Natural killer cell (primary cell): ENCODE measurements around the gene FIGNL1. TPM values are rescaled to one million over a fixed set of nuclear protein-coding genes. Genes with fewer than 3 reads are reported as not detected.

Experiments used
- ATAC-seq, 3 donors: fragments of 150-1000 bp in 2 of 3; fragments of 200-7000 bp in 1 of 3; cut with Tn5 transposase; 1 replicate in 1 of 3; 2 replicates in 2 of 3; pipeline ENCODE4 v1.10.0; 2021; ENCODE audit warnings: mild to moderate bottlenecking in 2 of 3, moderate library complexity in 2 of 3
- DNase-seq, 2 donors: peaks; one replicate each; pipeline versions ENCODE4 v3.0.0 to v3.0.0-alpha.2; 2013 to 2021; ENCODE audit warnings: mixed read lengths in 1 of 2
- H3K27ac ChIP-seq: one replicate; pipeline ENCODE4 v1.5.1; 2013; ENCODE audit warnings: mild to moderate bottlenecking, low read length
- H3K27me3 ChIP-seq: one replicate; pipeline ENCODE4 v1.6.1; 2013; ENCODE audit warnings: low read length; ENCODE audit not compliant: control insufficient read depth, insufficient read depth
- H3K36me3 ChIP-seq: one replicate; pipeline ENCODE4 v1.6.1; 2013; ENCODE audit warnings: low read length; ENCODE audit not compliant: control insufficient read depth, insufficient read depth
- H3K4me1 ChIP-seq: one replicate; pipeline ENCODE4 v1.6.1; 2013; ENCODE audit warnings: low read length; ENCODE audit not compliant: control insufficient read depth, insufficient read depth
- H3K4me3 ChIP-seq: one replicate; pipeline ENCODE4 v1.5.1; 2013; ENCODE audit warnings: low read length
- H3K9me3 ChIP-seq: one replicate; pipeline ENCODE4 v1.6.1; 2013; ENCODE audit warnings: low read length; ENCODE audit not compliant: control insufficient read depth, insufficient read depth
- H3K27ac Mint-ChIP-seq, 2 donors: one replicate each; pipeline ENCODE4 v1.8.0; 2022; ENCODE audit warnings: mild to moderate bottlenecking in 2 of 2, mixed read lengths in 2 of 2, moderate library complexity in 1 of 2
- H3K27me3 Mint-ChIP-seq, 2 donors: one replicate each; pipeline ENCODE4 v1.8.0; 2022; ENCODE audit warnings: low read depth in 2 of 2, mixed read lengths in 2 of 2
- H3K36me3 Mint-ChIP-seq: one replicate; pipeline ENCODE4 v1.8.0; 2022; ENCODE audit warnings: mixed read lengths
- H3K4me1 Mint-ChIP-seq, 2 donors: one replicate each; pipeline ENCODE4 v1.8.0; 2022; ENCODE audit warnings: mixed read lengths in 2 of 2
- H3K4me3 Mint-ChIP-seq: one replicate; pipeline ENCODE4 v1.8.0; 2022; ENCODE audit warnings: mild to moderate bottlenecking, moderate library complexity, mixed read lengths
- H3K9me3 Mint-ChIP-seq, 2 donors: one replicate each; pipeline ENCODE4 v1.8.0; 2022; ENCODE audit warnings: mixed read lengths in 2 of 2
- WGBS: methylation state at CpG from one replicate; pipeline ENCODE4 v1.1.7; 2013; ENCODE audit warnings: missing lambda C conversion rate; ENCODE audit not compliant: insufficient coverage; 5-methylcytosine and 5-hydroxymethylcytosine counted together
- intact Hi-C: fragments of 100-400 bp; cut with micrococcal nuclease; formaldehyde crosslinking; loops from one replicate; pipeline ENCODE4 v1.14.2; 2022
- total RNA-seq, 4 donors: library from RNA; stranded (reverse); fragments of 120-200 nt in 1 of 4; gene quantifications; one replicate each; pipeline versions ENCODE4 v1.2.3 to v1.2.4, GENCODE V29; 2013 to 2022
- TF ChIP-seq, protein P1 (sequence below): fragments of 200-600 bp; IDR thresholded peaks from one replicate; pipeline ENCODE4 v1.8.0; 2022; ENCODE audit warnings: antibody characterized with exemption

FIGNL1 gene
- total RNA-seq, 3 donors from 2014 or later (not counting 1 experiment from before 2014, with no cell fraction given), result 5.5 to 12.6 (median 7.6) TPM

DNA sequence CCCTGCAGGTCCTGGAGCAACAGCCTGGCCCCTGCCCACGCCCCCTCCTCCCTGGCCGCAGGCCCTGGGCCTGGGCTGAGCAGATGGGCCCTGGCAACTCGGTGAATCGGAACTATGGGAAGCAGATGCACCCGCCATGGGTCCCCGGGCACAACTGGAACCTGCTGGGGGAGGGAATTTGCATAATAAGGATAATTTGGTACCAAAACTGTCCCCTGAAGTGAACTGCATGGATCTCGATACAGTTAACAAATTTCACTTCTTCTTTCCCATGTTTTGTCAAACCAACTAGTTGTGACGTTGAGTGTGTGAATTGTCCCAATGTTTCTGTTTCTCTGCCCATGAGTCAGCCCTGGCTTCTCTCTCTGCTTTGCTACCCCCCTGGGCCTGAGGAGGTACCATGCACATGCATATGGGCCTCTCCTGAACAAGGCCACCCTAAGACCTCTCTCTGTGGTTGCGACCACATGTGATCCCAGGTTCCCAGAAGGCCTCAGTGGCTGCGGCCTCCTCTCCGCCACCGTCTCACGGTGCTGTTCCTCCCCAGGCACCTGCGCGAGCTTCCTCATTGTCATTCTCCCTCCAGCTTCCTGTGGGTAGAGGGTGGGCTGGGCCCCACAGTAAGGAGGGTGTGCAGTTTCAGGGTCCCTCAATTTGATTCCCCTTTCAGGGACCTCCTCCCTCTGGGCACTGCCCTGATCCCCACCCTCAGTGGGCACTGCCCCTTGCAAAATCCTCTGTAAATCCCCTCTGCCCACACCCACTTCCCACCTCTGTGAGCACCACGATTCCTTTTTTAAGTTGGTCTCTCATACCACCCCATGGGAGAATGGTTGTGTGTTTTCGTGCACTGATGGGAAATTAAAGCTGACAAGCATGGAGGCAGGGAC, 40.0 kb downstream of the FIGNL1 start:
- Histone ChIP-seq H3K27ac (peak overlapping the region; percentile 60), H3K9me3 (no peaks in the 10 kb centered on the region), H3K4me1 (peaks cover 67% of the 10 kb centered on the region), H3K36me3 (peaks cover 4% of the 10 kb centered on the region), H3K27me3 (no peaks in the 10 kb centered on the region), H3K4me3 (no peak overlapping the region)
- H3K4me3 Mint-ChIP-seq, result no peak overlapping the region
- intact Hi-C loops, result no loop called here
- 37% methylated on average over 15 of the region's 17 CpGs for WGBS
- peak overlapping the region; percentile 72 to 91 for H3K27ac Mint-ChIP-seq
- ATAC-seq (peak in 2 of 3 donors; percentile 36 to 50), DNase-seq (no peak)
- peaks cover 48 to 67% of the 10 kb centered on the region in 2 donors for H3K4me1 Mint-ChIP-seq
- no peaks in the 10 kb centered on the region for H3K36me3 Mint-ChIP-seq
- no peaks in the 10 kb centered on the region for H3K27me3 Mint-ChIP-seq
- TF ChIP-seq, protein P1, sequence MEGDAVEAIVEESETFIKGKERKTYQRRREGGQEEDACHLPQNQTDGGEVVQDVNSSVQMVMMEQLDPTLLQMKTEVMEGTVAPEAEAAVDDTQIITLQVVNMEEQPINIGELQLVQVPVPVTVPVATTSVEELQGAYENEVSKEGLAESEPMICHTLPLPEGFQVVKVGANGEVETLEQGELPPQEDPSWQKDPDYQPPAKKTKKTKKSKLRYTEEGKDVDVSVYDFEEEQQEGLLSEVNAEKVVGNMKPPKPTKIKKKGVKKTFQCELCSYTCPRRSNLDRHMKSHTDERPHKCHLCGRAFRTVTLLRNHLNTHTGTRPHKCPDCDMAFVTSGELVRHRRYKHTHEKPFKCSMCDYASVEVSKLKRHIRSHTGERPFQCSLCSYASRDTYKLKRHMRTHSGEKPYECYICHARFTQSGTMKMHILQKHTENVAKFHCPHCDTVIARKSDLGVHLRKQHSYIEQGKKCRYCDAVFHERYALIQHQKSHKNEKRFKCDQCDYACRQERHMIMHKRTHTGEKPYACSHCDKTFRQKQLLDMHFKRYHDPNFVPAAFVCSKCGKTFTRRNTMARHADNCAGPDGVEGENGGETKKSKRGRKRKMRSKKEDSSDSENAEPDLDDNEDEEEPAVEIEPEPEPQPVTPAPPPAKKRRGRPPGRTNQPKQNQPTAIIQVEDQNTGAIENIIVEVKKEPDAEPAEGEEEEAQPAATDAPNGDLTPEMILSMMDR, result no peak
- H3K9me3 Mint-ChIP-seq, result no peaks in the 10 kb centered on the region

DNA sequence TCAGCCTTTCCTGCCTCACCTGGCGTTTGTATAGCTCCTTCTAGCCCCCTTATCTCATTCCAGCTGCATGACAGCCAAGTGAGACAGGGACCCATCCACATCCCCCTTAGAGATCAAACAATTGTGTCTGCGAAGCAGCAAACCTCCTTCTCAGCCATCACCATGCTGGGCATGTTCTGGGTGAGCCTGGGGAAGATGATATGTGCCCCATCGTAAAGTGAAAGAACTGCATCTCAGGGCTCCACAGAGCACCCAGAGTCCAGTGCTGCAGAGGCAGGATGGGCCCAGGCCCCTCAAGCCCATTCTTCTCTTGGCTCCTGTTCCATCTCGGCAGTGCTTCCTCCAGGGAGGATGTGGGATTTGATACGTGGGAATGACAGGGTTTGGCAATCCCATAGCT, 43.2 kb downstream of the FIGNL1 start:
- no peak overlapping the region for H3K4me3 Mint-ChIP-seq
- peak overlapping the region; percentile 16 for H3K27ac ChIP-seq

DNA sequence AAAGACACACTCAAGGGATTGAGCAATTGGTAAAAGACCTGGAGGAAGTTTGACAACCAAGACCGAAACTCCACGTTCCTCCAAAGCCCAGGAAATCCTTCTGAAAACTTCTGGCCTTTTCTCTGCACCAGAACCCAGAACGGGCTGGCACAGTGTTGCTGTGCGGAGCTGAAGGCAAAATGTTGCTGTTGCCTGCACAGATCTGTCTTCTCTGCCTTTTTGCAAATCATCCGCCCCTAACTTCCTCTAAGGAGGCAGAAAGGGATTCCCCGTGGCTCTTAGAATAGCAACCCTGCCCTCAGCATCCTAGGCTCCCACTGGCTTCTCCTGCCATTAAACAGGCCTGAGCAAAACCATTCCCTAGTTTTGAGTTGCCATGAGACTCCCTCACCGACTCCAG, 44.9 kb downstream of the FIGNL1 start:
- Mint-ChIP-seq H3K4me1 (peaks cover 61 to 81% of the 10 kb centered on the region in 2 donors), H3K27me3 (no peaks in the 10 kb centered on the region), H3K36me3 (peaks cover 18% of the 10 kb centered on the region), H3K27ac (peak overlapping the region; percentile 72 to 91), H3K9me3 (no peaks in the 10 kb centered on the region), H3K4me3 (no peak overlapping the region)
- H3K4me1 ChIP-seq, result peaks cover 43% of the 10 kb centered on the region
- H3K27me3 ChIP-seq, result no peaks in the 10 kb centered on the region
- TF ChIP-seq, protein P1, result no peak
- intact Hi-C loops, result no loop called here
- H3K9me3 ChIP-seq, result no peaks in the 10 kb centered on the region
- peak overlapping the region; percentile 44 for H3K27ac ChIP-seq
- DNase-seq (no peak), ATAC-seq (no peak)
- no peak overlapping the region for H3K4me3 ChIP-seq
- peaks cover 51% of the 10 kb centered on the region for H3K36me3 ChIP-seq
- 61% methylated on average over 7 of the region's 7 CpGs for WGBS

More for the DNA sequence above, 43.2 kb downstream of the FIGNL1 start:
- Mint-ChIP-seq H3K27ac (peak overlapping the region; percentile 72 to 91), H3K27me3 (no peaks in the 10 kb centered on the region), H3K9me3 (no peaks in the 10 kb centered on the region), H3K4me1 (peaks cover 57 to 81% of the 10 kb centered on the region in 2 donors), H3K36me3 (peaks cover 1% of the 10 kb centered on the region)
- no peak for DNase-seq
- WGBS, result 89% methylated on average over 4 of the region's 5 CpGs
- no peak for ATAC-seq
- Histone ChIP-seq H3K27me3 (no peaks in the 10 kb centered on the region), H3K4me1 (peaks cover 57% of the 10 kb centered on the region), H3K9me3 (no peaks in the 10 kb centered on the region), H3K36me3 (peaks cover 34% of the 10 kb centered on the region), H3K4me3 (no peak overlapping the region)
- intact Hi-C loops, result no loop called here
- TF ChIP-seq, protein P1, result no peak
